Esophagus muscularis mucosa (tissue), 4 donors: ENCODE results near the gene UBE2R2. TPM values are rescaled to one million over a fixed set of nuclear protein-coding genes. Genes with fewer than 3 reads are reported as not detected.

Experiments
- DNase-seq: peaks from one replicate; pipeline ENCODE4 v3.0.0-alpha.2; 2017; ENCODE audit errors: extremely low spot score
- H3K27ac ChIP-seq, 4 donors: fragments of 200-600 bp; sonication (generic); replicated peaks in 1 of 4; 1 replicate in 3 of 4; 2 replicates in 1 of 4; pipeline ENCODE4 v1.5.1; 2016 to 2019; ENCODE audit warnings: mild to moderate bottlenecking in 1 of 4
- H3K27me3 ChIP-seq, 4 donors: fragments of 200-600 bp; sonication (generic); one replicate each; pipeline versions ENCODE4 v1.5.1 to v1.6.0; 2016 to 2019
- H3K36me3 ChIP-seq, 4 donors: fragments of 200-600 bp; sonication (generic); one replicate each; pipeline ENCODE4 v1.5.1; 2016 to 2019
- H3K4me1 ChIP-seq, 4 donors: fragments of 200-600 bp; sonication (generic); one replicate each; pipeline ENCODE4 v1.5.1; 2016 to 2019
- H3K4me3 ChIP-seq, 4 donors: fragments of 200-600 bp; sonication (generic); 1 replicate in 2 of 4; 2 replicates in 2 of 4; pipeline ENCODE4 v1.5.1; 2016 to 2019; ENCODE audit warnings: mild to moderate bottlenecking in 4 of 4, moderate library complexity in 1 of 4
- H3K9me3 ChIP-seq, 4 donors: fragments of 200-600 bp; sonication (generic); 1 replicate in 3 of 4; 2 replicates in 1 of 4; pipeline ENCODE4 v1.5.1; 2016 to 2019
- CTCF ChIP-seq, 3 experiments: fragments of 200-600 bp in 2 of 3; fragments of 450-650 bp in 1 of 3; sonication (generic) in 2 of 3; IDR thresholded peaks; one replicate each; pipeline ENCODE4 v1.5.1; 2017 to 2019; ENCODE audit warnings: antibody characterized with exemption in 3 of 3, mild to moderate bottlenecking in 2 of 3, moderate library complexity in 1 of 3
- EP300 ChIP-seq: sonication (generic); formaldehyde crosslinking; IDR thresholded peaks from one replicate; pipeline ENCODE4 v1.6.1; 2017; ENCODE audit warnings: antibody characterized with exemption
- POLR2A ChIP-seq: fragments of 450-650 bp; IDR thresholded peaks from one replicate; pipeline ENCODE4 v1.6.1; 2017; ENCODE audit warnings: antibody characterized with exemption, moderate library complexity, mild to moderate bottlenecking, low read depth
- POLR2AphosphoS5 ChIP-seq, 2 donors: sonication (generic); formaldehyde crosslinking; IDR thresholded peaks; one replicate each; pipeline ENCODE4 v1.6.1; 2017; ENCODE audit warnings: antibody characterized with exemption in 2 of 2
- WGBS: methylation state at CpG from one replicate; pipeline ENCODE4 v1.1.5; 2018; 5-methylcytosine and 5-hydroxymethylcytosine counted together
- intact Hi-C: fragments of 100-400 bp; cut with DNase I; formaldehyde crosslinking; loops from one replicate; pipeline ENCODE4 v1.15.1; 2023
- total RNA-seq, 4 donors: library from RNA; depleted of rRNA; stranded (reverse); fragments of >200 nt; gene quantifications; one replicate each; pipeline versions ENCODE4 v1.1.0 to v1.2.1, GENCODE V29; 2016

Gene UBE2R2
- total RNA-seq, 4 donors from 2014 or later = 27.8 to 45.1 (median 34.4) TPM

DNA sequence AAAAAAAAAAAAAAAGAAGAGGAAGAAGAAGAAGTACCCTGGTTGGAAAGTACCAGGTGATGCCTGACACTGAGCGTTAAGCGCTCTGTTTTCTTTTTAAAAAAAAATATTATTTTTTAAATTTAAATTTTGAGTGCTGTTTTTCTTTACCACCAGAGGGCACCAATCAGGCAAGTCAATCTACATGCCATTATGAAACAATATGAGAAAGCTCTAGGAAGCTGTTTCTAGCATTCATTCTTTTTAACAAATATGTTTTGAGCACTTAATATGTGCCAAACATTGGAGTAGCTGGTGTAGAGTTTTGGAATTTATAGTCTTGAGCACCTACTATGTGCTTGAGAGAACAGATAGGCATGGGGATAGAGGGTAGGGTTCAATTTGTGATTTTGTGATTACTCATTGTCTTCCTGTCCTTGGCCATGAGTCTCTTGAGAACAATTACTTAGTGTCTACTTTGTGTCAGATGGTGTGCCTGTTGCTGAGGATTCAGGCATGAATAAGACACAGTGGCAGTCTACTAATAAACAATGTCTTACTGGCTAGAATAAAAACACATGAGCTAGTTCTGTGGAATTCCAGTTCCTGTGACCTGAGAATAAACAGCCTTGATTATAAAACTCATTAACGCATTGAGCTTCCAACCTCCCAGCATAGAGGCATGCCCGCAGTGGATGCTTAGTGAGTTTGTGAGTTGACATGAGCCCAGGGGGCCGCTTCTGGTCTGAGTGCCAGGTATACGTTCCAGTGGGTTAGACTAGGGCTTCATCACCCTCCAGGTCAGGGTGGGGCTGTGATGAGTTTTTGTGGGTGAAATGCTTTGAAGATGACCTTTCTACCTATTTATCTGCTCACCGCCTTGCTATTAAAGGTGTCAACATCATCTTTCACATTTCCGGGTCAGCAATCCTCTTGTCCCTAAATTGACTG lies 3.0 kb upstream of the UBE2R2 start:
- Histone ChIP-seq H3K4me3 (no peak overlapping the region), H3K9me3 (no peaks in the 10 kb centered on the region), H3K4me1 (peaks cover 20 to 43% (median 35%) of the 10 kb centered on the region in 4 donors), H3K27ac (peak overlapping the region; percentile 96 to 100 (median 98)), H3K36me3 (no peaks in the 10 kb centered on the region), H3K27me3 (no peaks in the 10 kb centered on the region)
- TF ChIP-seq CTCF (IDR thresholded peaks at IDR 0.05) (peak; percentile 70 to 88 (median 72)), POLR2AphosphoS5 (IDR thresholded peaks at IDR 0.05) (peak; percentile 30 to 66), EP300 (no peak), POLR2A (no peak)
- intact Hi-C loops = no loop called here
- DNase-seq = no peak
- 53% methylated on average over 8 of the region's 8 CpGs for WGBS

GRCh38 chr9:33815781-33816180 lies 1.2 kb upstream of the UBE2R2 start:
- Histone ChIP-seq H3K4me3 (peak overlapping the region in 1 of 4 donors; percentile 94), H3K4me1 (peaks cover 34 to 61% (median 53%) of the 10 kb centered on the region in 4 donors), H3K9me3 (no peaks in the 10 kb centered on the region), H3K27ac (peak overlapping the region; percentile 96 to 100 (median 98)), H3K27me3 (no peaks in the 10 kb centered on the region), H3K36me3 (no peaks in the 10 kb centered on the region)
- TF ChIP-seq EP300 (no peak), CTCF (IDR thresholded peaks at IDR 0.05) (no peak), POLR2A (no peak), POLR2AphosphoS5 (IDR thresholded peaks at IDR 0.05) (no peak)
- DNase-seq = no peak
- intact Hi-C loops = loop anchor here (2.0 kb wide), 1 partner anchor 37 kb away; no protein-coding TSS in a partner anchor
- 93% methylated on average over 7 of the region's 7 CpGs for WGBS

- TF ChIP-seq POLR2A (peak; percentile 28), POLR2AphosphoS5 (IDR thresholded peaks at IDR 0.05) (no peak), EP300 (no peak), CTCF (IDR thresholded peaks at IDR 0.05) (peak in 1 of 3 experiments; percentile 36)
- WGBS = under 1% methylated on average over 19 of the region's 81 CpGs
- peaks cover 46 to 70% (median 70%) of the 10 kb centered on the region in 4 donors for H3K4me1 ChIP-seq
- H3K27ac ChIP-seq = peak overlapping the region; percentile 96 to 100 (median 98)
- no peak for DNase-seq
- H3K9me3 ChIP-seq = no peaks in the 10 kb centered on the region
- peak overlapping the region; percentile 79 to 94 (median 92) for H3K4me3 ChIP-seq
- no peaks in the 10 kb centered on the region for H3K36me3 ChIP-seq
- intact Hi-C loops = loop anchor here (2.0 kb wide), 1 partner anchor 35 kb away; no protein-coding TSS in a partner anchor
- H3K27me3 ChIP-seq = no peaks in the 10 kb centered on the region
These were observed 587 bp downstream of the UBE2R2 start for GRCh38 chr9:33817327-33818166.

- under 1% methylated on average over 12 of the region's 18 CpGs for WGBS
- no peaks in the 10 kb centered on the region for H3K36me3 ChIP-seq
- peaks cover 50 to 74% (median 72%) of the 10 kb centered on the region in 4 donors for H3K4me1 ChIP-seq
- H3K4me3 ChIP-seq = peak overlapping the region; percentile 79 to 94 (median 92)
- no peaks in the 10 kb centered on the region for H3K9me3 ChIP-seq
- TF ChIP-seq CTCF (IDR thresholded peaks at IDR 0.05) (no peak), POLR2AphosphoS5 (IDR thresholded peaks at IDR 0.05) (peak in 1 of 2 donors; percentile 55), EP300 (no peak)
- intact Hi-C loops = no loop called here
- peak overlapping the region; percentile 96 to 100 (median 98) for H3K27ac ChIP-seq
- H3K27me3 ChIP-seq = no peaks in the 10 kb centered on the region
- no peak for DNase-seq
These were observed 1.3 kb downstream of the UBE2R2 start for GRCh38 chr9:33818167-33818846.
